HG03439 (cell line): ENCODE measurements around the gene SKA2.
"Not testable (repeated sequence)": the region's sequence is repeated elsewhere in the genome, so short reads cannot be mapped to it uniquely, and the experiment has no call there.

Source experiments
- ATAC-seq: cut with Tn5 transposase; IDR thresholded peaks from one replicate; pipeline ENCODE4 v1.9.1; 2021; ENCODE audit warnings: mild to moderate bottlenecking, moderate library complexity; ENCODE audit not compliant: unreplicated experiment

The SKA2 gene

GRCh38 chr17:59154721-59155438 lies at the start of gene SKA2:
Gene SKA2 (minus strand): TSS chr17:59155186. CDS start chr17:59155163, 23 bp downstream.
- ATAC-seq = peak; percentile 88

- ATAC-seq = no peak
These were observed 47.3 kb upstream of the SKA2 start for GRCh38 chr17:59202320-59202719.

- no peak for ATAC-seq
These were observed 44.4 kb upstream of the SKA2 start for GRCh38 chr17:59199398-59199797.

GRCh38 chr17:59193336-59193862 lies 38.4 kb upstream of the SKA2 start:
- ATAC-seq = no peak

- no peak for ATAC-seq
These were observed 35.8 kb upstream of the SKA2 start for GRCh38 chr17:59190806-59191205.

- no peak for ATAC-seq
These were observed 31.9 kb upstream of the SKA2 start for GRCh38 chr17:59186850-59187249.

GRCh38 chr17:59185997-59186396 lies 31.0 kb upstream of the SKA2 start:
- ATAC-seq = no peak

GRCh38 chr17:59181481-59181880 lies 26.5 kb upstream of the SKA2 start:
- ATAC-seq = no peak

- no peak for ATAC-seq
These were observed 25.6 kb upstream of the SKA2 start for GRCh38 chr17:59180626-59181025.

GRCh38 chr17:59179601-59180000 lies 24.6 kb upstream of the SKA2 start:
- not testable (repeated sequence) for ATAC-seq

GRCh38 chr17:59178266-59178985 lies 23.4 kb upstream of the SKA2 start:
- no peak for ATAC-seq

GRCh38 chr17:59175076-59175475 lies 20.1 kb upstream of the SKA2 start:
- ATAC-seq = no peak

- ATAC-seq = no peak
These were observed 19.7 kb upstream of the SKA2 start for GRCh38 chr17:59174671-59175070.

- no peak for ATAC-seq
These were observed 17.5 kb upstream of the SKA2 start for GRCh38 chr17:59172436-59173004.

- ATAC-seq = no peak
These were observed 12.6 kb upstream of the SKA2 start for GRCh38 chr17:59167571-59168001.

- no peak for ATAC-seq
These were observed 11.0 kb upstream of the SKA2 start for GRCh38 chr17:59165933-59166342.

- ATAC-seq = no peak
These were observed 6.5 kb upstream of the SKA2 start for GRCh38 chr17:59161477-59161876.

- ATAC-seq = no peak
These were observed 5.4 kb upstream of the SKA2 start for GRCh38 chr17:59160157-59161025.

- peak; percentile 93 for ATAC-seq
These were observed 622 bp upstream of the SKA2 start, which contains the start of gene PRR11 for GRCh38 chr17:59155439-59156177. Gene PRR11 (plus strand): TSS chr17:59155746. CDS start chr17:59169753, 14,007 bp downstream.

- no peak for ATAC-seq
These were observed 680 bp downstream of the SKA2 start for GRCh38 chr17:59154292-59154720.
